Activated gamma-delta T cell treated with Interleukin-2 at 50 U/mL for 16 hours (primary cell): ENCODE data around the gene HOXD8.

Source experiments
- DNase-seq: peaks from one replicate; pipeline ENCODE4 v3.0.0-alpha.2; 2020

The HOXD8 gene

GRCh38 chr2:176091329-176092258 is 37.9 kb upstream of the HOXD8 start:
- no peak for DNase-seq

GRCh38 chr2:176092270-176093144 is 37.0 kb upstream of the HOXD8 start, which contains the start of gene HOXD13:
HOXD13 (plus strand) TSS chr2:176092721; CDS start chr2:176092891, 170 bp downstream.
- DNase-seq = no peak

- no peak for DNase-seq
Observed at GRCh38 chr2:176093145-176093897, 36.2 kb upstream of the HOXD8 start.

GRCh38 chr2:176093898-176094249 is 35.6 kb upstream of the HOXD8 start:
- DNase-seq = no peak

GRCh38 chr2:176094349-176094748 is 35.2 kb upstream of the HOXD8 start:
- DNase-seq = no peak

GRCh38 chr2:176095421-176095820 is 34.1 kb upstream of the HOXD8 start:
- no peak for DNase-seq

- DNase-seq = no peak
Observed at GRCh38 chr2:176096243-176096985, 33.1 kb upstream of the HOXD8 start.

GRCh38 chr2:176096986-176097819 is 32.3 kb upstream of the HOXD8 start:
- DNase-seq = peak; percentile 28

- no peak for DNase-seq
Observed at GRCh38 chr2:176097820-176098365, 31.6 kb upstream of the HOXD8 start.

GRCh38 chr2:176098366-176099158 is 30.9 kb upstream of the HOXD8 start:
- DNase-seq = no peak

- no peak for DNase-seq
Observed at GRCh38 chr2:176099159-176099727, 30.3 kb upstream of the HOXD8 start.

GRCh38 chr2:176099728-176100546 is 29.6 kb upstream of the HOXD8 start, which contains the start of gene HOXD12:
HOXD12 (plus strand) TSS chr2:176099795; CDS start chr2:176099802, 7 bp downstream.
- no peak for DNase-seq

- DNase-seq = no peak
Observed at GRCh38 chr2:176100547-176101140, 28.9 kb upstream of the HOXD8 start.

- no peak for DNase-seq
Observed at GRCh38 chr2:176101216-176101830, 28.2 kb upstream of the HOXD8 start.

GRCh38 chr2:176101842-176102241 is 27.7 kb upstream of the HOXD8 start:
- DNase-seq = no peak

GRCh38 chr2:176102309-176102866 is 27.1 kb upstream of the HOXD8 start:
- DNase-seq = no peak

- DNase-seq = no peak
Observed at GRCh38 chr2:176103194-176103593, 26.3 kb upstream of the HOXD8 start.
